ENCODE results near the gene MAPK8IP3. TPM values are rescaled to one million over a fixed set of nuclear protein-coding genes. Genes with fewer than 3 reads are reported as not detected.

MAPK8IP3 gene
- polyA plus RNA-seq, 1 donor (not counting 4 experiments of a cell fraction or from before 2014, with no cell fraction given) = 11.7 TPM

- no peak overlapping the region for H3K4me3 ChIP-seq (ENCODE audit: control insufficient read depth in 2 of 3, extremely low read depth in 1 of 3, insufficient read depth in 2 of 3, low read depth in 1 of 3, low read length in 3 of 3)
- H2AFZ ChIP-seq (ENCODE audit: control insufficient read depth, low read length) = no peak overlapping the region
- peaks cover 2% of the 10 kb centered on the region for H3K9me1 ChIP-seq (ENCODE audit: control insufficient read depth, extremely low read depth, insufficient read depth, low read length)
- no peak overlapping the region for H3K27ac ChIP-seq (ENCODE audit: control insufficient read depth, insufficient read depth, low read length)
- no peak overlapping the region for H3K4me2 ChIP-seq (ENCODE audit: control insufficient read depth, extremely low read depth, insufficient read depth, low read depth, low read length)
- no peak overlapping the region for H3K9ac ChIP-seq (ENCODE audit: control insufficient read depth, extremely low read depth, insufficient read depth, low read length)
- no peak for DNase-seq (ENCODE audit: low read depth, low spot score)
- H3K9me3 ChIP-seq (ENCODE audit: control insufficient read depth, low read depth, low read length) = no peaks in the 10 kb centered on the region
- no peak for TF ChIP-seq EZH2 (IDR thresholded peaks at IDR 0.05; ENCODE audit: low read length)
- no peak for TF ChIP-seq CTCF (optimal IDR thresholded peaks at IDR 0.05 in 1 of 3, IDR thresholded peaks at IDR 0.05 in 1 of 3, conservative IDR thresholded peaks at IDR 0.05 in 1 of 3; ENCODE audit: extremely low read depth in 1 of 3, insufficient read depth in 2 of 3, low read length in 3 of 3)
- peaks cover 78% of the 10 kb centered on the region for H3K79me2 ChIP-seq (ENCODE audit: control insufficient read depth, insufficient read depth, low read length)
- peaks cover 3% of the 10 kb centered on the region for H4K20me1 ChIP-seq (ENCODE audit: control insufficient read depth, extremely low read depth, insufficient read depth, low read length)
- FAIRE-seq = no peak
- H3K27me3 ChIP-seq (ENCODE audit: control insufficient read depth, extremely low read depth, insufficient read depth, low read length) = no peaks in the 10 kb centered on the region
- peaks cover 3% of the 10 kb centered on the region for H3K4me1 ChIP-seq (ENCODE audit: control insufficient read depth, extremely low read depth, insufficient read depth, low read length)
- dilution Hi-C loops (cut with MboI; ENCODE audit: extremely low pct_ligation_motif_present, low sequenced_read_pairs) = no loop called here
- H3K36me3 ChIP-seq (ENCODE audit: control insufficient read depth in 2 of 2, extremely low read depth in 1 of 2, insufficient read depth in 2 of 2, low read length in 2 of 2) = peaks cover 0 to 7% of the 10 kb centered on the region in 2 experiments
Measured at GRCh38 chr16:1712791-1713261, 6.8 kb downstream of the MAPK8IP3 start.

DNA sequence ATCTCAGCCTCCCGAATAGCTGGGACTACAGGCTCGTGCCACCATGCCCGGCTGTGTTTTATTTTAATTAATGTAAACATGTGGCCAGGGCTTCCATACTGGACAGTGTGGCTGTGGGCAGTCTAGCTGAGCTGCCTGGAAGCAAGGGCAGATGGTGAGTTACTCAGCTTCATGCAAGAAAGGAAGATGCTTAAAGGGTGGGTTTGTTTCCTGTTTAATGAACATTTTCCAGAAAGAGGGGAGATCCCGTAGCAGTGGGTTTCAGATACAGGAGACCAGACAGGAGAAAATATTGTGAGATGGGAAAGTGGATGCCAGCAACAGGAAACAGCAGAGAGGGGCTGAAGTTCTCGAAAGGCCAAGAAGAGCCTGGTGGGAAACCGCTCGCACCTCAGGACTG, 7.3 kb downstream of the MAPK8IP3 start:
- Histone ChIP-seq H3K4me3 (ENCODE audit: control insufficient read depth in 2 of 3, extremely low read depth in 1 of 3, insufficient read depth in 2 of 3, low read depth in 1 of 3, low read length in 3 of 3) (no peak overlapping the region), H3K4me1 (ENCODE audit: control insufficient read depth, extremely low read depth, insufficient read depth, low read length) (no peaks in the 10 kb centered on the region), H3K9me1 (ENCODE audit: control insufficient read depth, extremely low read depth, insufficient read depth, low read length) (peaks cover 2% of the 10 kb centered on the region), H4K20me1 (ENCODE audit: control insufficient read depth, extremely low read depth, insufficient read depth, low read length) (peaks cover 3% of the 10 kb centered on the region), H3K36me3 (ENCODE audit: control insufficient read depth in 2 of 2, extremely low read depth in 1 of 2, insufficient read depth in 2 of 2, low read length in 2 of 2) (peaks cover 0 to 7% of the 10 kb centered on the region in 2 experiments), H3K9me3 (ENCODE audit: control insufficient read depth, low read depth, low read length) (no peaks in the 10 kb centered on the region), H3K4me2 (ENCODE audit: control insufficient read depth, extremely low read depth, insufficient read depth, low read depth, low read length) (no peak overlapping the region), H3K27ac (ENCODE audit: control insufficient read depth, insufficient read depth, low read length) (no peak overlapping the region), H3K27me3 (ENCODE audit: control insufficient read depth, extremely low read depth, insufficient read depth, low read length) (no peaks in the 10 kb centered on the region), H3K9ac (ENCODE audit: control insufficient read depth, extremely low read depth, insufficient read depth, low read length) (no peak overlapping the region), H2AFZ (ENCODE audit: control insufficient read depth, low read length) (no peak overlapping the region), H3K79me2 (ENCODE audit: control insufficient read depth, insufficient read depth, low read length) (peaks cover 73% of the 10 kb centered on the region)
- dilution Hi-C loops (cut with MboI; ENCODE audit: extremely low pct_ligation_motif_present, low sequenced_read_pairs) = no loop called here
- FAIRE-seq (no peak), DNase-seq (ENCODE audit: low read depth, low spot score) (no peak)
- TF ChIP-seq EZH2 (IDR thresholded peaks at IDR 0.05; ENCODE audit: low read length) = no peak
- no peak for TF ChIP-seq CTCF (optimal IDR thresholded peaks at IDR 0.05 in 1 of 3, IDR thresholded peaks at IDR 0.05 in 1 of 3, conservative IDR thresholded peaks at IDR 0.05 in 1 of 3; ENCODE audit: extremely low read depth in 1 of 3, insufficient read depth in 2 of 3, low read length in 3 of 3)

All from keratinocyte (primary cell).